ENCODE measurements around the gene PHF24. TPM values are rescaled to one million over a fixed set of nuclear protein-coding genes. Genes with fewer than 3 reads are reported as not detected.

Gene PHF24
- total and polyA plus RNA-seq, 9 donors = 0.06 to 0.54 (median 0.12) TPM

DNA sequence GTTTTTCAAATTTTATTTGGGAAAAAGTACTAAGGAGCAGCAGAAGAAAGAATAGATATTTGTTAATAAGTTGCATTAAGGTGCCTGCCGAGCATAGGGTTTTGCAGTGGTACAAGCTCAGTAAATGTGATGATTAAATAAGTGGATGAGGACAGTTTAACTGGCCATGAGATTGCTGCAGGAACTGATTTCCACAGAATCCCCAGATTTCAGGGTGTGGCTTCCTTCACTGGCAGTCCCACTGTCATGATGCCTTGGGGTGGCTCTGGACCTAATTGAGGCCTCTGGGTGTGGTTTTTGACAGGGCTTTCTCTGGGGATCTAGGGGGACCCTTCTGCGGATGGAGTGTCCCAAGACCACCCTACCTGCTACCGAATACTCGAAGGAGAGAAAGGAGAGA lies 1.4 kb downstream of the PHF24 start:
- no peaks in the 10 kb centered on the region for H3K9me3 ChIP-seq (replicated peaks; ENCODE audit: control insufficient read depth, low read depth, low read length)
- DNase-seq = no peak
- no peak overlapping the region for H3K4me3 ChIP-seq (ENCODE audit: low read length)
- no peaks in the 10 kb centered on the region for H3K36me3 ChIP-seq (ENCODE audit: control insufficient read depth, insufficient read depth, low read length)
- H3K27ac ChIP-seq (ENCODE audit: low read length) = no peak overlapping the region
- 87% methylated on average over 4 of the region's 4 CpGs for WGBS (ENCODE audit: insufficient coverage)
- H3K4me1 ChIP-seq (ENCODE audit: control insufficient read depth, insufficient read depth, low read length) = peaks cover 4% of the 10 kb centered on the region
- H3K27me3 ChIP-seq (ENCODE audit: control insufficient read depth, insufficient read depth, low read length) = peaks cover 57% of the 10 kb centered on the region

DNA sequence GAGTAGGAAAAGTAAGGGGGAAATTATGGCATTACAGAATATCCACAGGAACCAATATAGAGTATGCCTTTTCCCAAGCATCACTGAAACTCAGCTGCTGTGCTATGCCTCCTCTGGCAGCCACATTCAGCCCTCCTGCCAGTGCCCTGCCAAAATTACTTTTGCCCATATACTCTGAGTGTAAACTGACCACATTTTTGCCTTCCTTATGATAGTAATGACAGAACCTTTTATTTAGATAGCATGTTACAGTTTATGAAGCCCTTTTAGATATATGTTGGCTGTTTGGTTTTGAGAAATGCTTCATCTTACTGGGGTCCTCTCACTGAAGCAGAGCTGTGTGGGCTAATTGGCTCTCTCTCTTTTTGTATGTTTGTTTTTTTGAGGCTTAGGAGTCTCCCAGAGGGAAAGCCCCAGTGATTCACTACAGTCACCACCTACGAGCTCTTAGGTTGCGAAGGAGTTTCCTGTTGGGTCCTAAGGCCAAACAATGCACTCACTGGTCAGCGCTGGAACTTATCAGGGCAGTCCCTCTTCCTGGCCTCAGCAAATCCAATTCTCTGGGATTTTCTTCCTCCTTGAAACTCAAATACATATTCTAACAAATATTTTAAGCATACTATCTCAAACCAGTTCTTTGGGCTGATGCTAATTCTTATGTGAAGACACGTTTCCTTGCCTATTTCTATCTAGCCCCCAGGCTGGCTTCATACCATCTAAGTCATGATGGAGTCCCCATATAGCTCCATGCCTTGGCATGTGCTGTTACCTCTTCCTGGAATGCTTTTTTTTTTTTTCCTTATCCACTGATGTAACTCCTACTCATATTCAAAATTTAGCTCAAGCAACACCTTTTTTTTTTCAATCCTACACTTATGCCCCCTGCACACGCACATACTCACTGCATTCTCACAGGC lies 3.7 kb downstream of the PHF24 start:
- Histone ChIP-seq H3K27ac (ENCODE audit: low read length) (no peak overlapping the region), H3K4me3 (ENCODE audit: low read length) (no peak overlapping the region), H3K9me3 (replicated peaks; ENCODE audit: control insufficient read depth, low read depth, low read length) (no peaks in the 10 kb centered on the region), H3K27me3 (ENCODE audit: control insufficient read depth, insufficient read depth, low read length) (peaks cover 54% of the 10 kb centered on the region), H3K4me1 (ENCODE audit: control insufficient read depth, insufficient read depth, low read length) (peaks cover 4% of the 10 kb centered on the region), H3K36me3 (ENCODE audit: control insufficient read depth, insufficient read depth, low read length) (no peaks in the 10 kb centered on the region)
- no peak for DNase-seq
- 44% methylated on average over 5 of the region's 5 CpGs for WGBS (ENCODE audit: insufficient coverage)

DNA sequence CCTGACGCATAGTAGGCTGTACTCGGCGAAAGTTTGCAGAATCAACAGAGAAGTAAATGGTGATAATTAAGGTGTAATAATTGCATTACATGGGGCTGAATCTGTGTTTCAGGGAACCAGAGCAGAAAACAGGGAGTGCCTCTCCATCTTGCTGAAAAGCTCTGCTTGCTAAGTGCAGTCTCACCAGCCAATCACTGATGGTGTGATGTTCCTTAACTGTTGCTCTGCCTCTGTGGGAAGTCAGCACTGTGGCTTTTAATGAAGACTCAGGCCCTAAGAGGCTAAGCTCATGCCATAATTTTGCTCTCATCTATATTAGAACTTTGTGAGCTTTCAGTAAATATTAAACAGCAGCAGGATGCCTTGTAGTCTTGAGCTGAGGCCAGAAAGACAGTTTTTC lies 4.5 kb downstream of the PHF24 start:
- no peak overlapping the region for H3K4me3 ChIP-seq (ENCODE audit: low read length)
- WGBS (ENCODE audit: insufficient coverage) = no CpG with 5 or more reads among the region's 3 CpGs
- no peaks in the 10 kb centered on the region for H3K9me3 ChIP-seq (replicated peaks; ENCODE audit: control insufficient read depth, low read depth, low read length)
- peaks cover 4% of the 10 kb centered on the region for H3K4me1 ChIP-seq (ENCODE audit: control insufficient read depth, insufficient read depth, low read length)
- no peak overlapping the region for H3K27ac ChIP-seq (ENCODE audit: low read length)
- no peaks in the 10 kb centered on the region for H3K36me3 ChIP-seq (ENCODE audit: control insufficient read depth, insufficient read depth, low read length)
- H3K27me3 ChIP-seq (ENCODE audit: control insufficient read depth, insufficient read depth, low read length) = peaks cover 52% of the 10 kb centered on the region
- DNase-seq = no peak

DNA sequence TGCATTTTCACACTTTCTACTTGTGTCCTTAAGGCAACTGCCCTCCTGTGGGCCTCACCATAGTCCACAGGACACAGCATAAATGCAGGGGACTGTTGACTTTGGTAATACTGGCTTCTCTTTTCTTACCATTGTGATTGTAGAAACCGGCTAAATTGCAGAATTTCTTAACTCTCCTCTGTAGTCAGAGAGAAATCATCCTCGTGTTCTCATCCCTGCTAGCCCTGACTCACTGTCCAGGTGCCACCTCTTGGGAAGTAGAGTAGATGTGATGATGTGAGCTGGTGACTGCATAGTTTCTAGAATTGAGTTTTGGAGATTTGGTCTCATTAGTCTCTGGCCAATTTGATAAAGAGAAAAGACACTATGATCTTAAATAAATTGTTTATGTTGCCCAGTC lies 5.5 kb downstream of the PHF24 start:
- Histone ChIP-seq H3K9me3 (replicated peaks; ENCODE audit: control insufficient read depth, low read depth, low read length) (no peaks in the 10 kb centered on the region), H3K4me3 (ENCODE audit: low read length) (no peak overlapping the region), H3K4me1 (ENCODE audit: control insufficient read depth, insufficient read depth, low read length) (peaks cover under 1% of the 10 kb centered on the region), H3K27me3 (ENCODE audit: control insufficient read depth, insufficient read depth, low read length) (peaks cover 46% of the 10 kb centered on the region), H3K27ac (ENCODE audit: low read length) (no peak overlapping the region), H3K36me3 (ENCODE audit: control insufficient read depth, insufficient read depth, low read length) (no peaks in the 10 kb centered on the region)
- DNase-seq = no peak
- no CpG with 5 or more reads among the region's 2 CpGs for WGBS (ENCODE audit: insufficient coverage)

DNA sequence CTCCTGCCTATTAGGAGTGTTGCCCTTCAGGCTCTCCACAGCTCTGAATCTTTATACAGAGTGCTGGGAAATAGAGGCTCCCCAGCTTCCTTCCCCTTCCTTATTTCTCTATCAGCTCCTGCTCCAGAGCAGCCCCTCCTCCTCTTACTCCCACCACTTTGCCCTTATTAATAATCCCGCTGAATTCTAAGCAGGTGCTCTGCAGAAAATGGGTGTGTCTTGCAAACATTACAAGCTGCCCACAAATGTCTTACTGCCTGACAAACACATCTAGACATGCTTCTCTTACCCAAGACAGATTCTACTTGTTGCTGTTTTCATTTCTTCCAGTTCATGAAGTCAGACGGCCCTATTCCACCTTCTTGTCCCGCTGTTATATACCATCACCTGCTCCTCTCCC lies 6.4 kb downstream of the PHF24 start:
- no peaks in the 10 kb centered on the region for H3K9me3 ChIP-seq (replicated peaks; ENCODE audit: control insufficient read depth, low read depth, low read length)
- no peak overlapping the region for H3K27ac ChIP-seq (ENCODE audit: low read length)
- no peaks in the 10 kb centered on the region for H3K4me1 ChIP-seq (ENCODE audit: control insufficient read depth, insufficient read depth, low read length)
- no peak overlapping the region for H3K4me3 ChIP-seq (ENCODE audit: low read length)
- DNase-seq = no peak
- H3K36me3 ChIP-seq (ENCODE audit: control insufficient read depth, insufficient read depth, low read length) = no peaks in the 10 kb centered on the region
- 76% methylated on average over 3 of the region's 3 CpGs for WGBS (ENCODE audit: insufficient coverage)
- H3K27me3 ChIP-seq (ENCODE audit: control insufficient read depth, insufficient read depth, low read length) = peaks cover 40% of the 10 kb centered on the region

DNA sequence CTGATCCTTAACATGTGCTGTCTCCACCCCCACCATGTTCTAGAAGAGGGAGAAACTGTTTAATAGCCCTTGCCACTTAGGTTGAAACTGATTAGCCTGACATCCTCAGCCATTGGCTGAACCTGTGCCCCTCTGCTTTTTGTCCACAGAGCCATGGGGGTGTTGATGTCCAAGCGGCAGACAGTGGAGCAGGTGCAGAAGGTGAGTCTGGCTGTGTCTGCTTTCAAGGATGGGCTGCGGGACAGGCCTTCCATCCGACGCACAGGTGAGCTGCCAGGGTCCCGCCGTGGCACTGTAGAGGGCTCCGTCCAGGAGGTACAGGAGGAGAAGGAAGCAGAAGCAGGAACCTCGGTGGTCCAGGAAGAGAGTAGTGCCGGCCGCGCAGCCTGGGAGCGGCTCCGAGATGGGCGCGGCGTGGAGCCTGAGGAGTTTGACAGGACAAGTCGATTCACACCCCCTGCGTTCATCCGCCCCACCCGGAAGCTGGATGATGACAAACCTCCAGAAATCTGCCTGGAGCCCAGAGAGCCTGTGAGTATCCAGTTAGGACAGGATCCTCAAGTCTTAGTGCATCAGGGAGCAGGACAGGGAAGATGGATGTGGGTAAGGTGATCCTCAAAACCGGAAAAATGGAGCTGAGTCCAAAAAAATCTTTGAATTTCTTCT lies 13.2 kb downstream of the PHF24 start:
- Histone ChIP-seq H3K4me1 (ENCODE audit: control insufficient read depth, insufficient read depth, low read length) (no peaks in the 10 kb centered on the region), H3K27me3 (ENCODE audit: control insufficient read depth, insufficient read depth, low read length) (peaks cover 8% of the 10 kb centered on the region), H3K9me3 (replicated peaks; ENCODE audit: control insufficient read depth, low read depth, low read length) (no peaks in the 10 kb centered on the region), H3K27ac (ENCODE audit: low read length) (no peak overlapping the region), H3K4me3 (ENCODE audit: low read length) (no peak overlapping the region), H3K36me3 (ENCODE audit: control insufficient read depth, insufficient read depth, low read length) (no peaks in the 10 kb centered on the region)
- no peak for DNase-seq
- 94% methylated on average over 21 of the region's 21 CpGs for WGBS (ENCODE audit: insufficient coverage)

DNA sequence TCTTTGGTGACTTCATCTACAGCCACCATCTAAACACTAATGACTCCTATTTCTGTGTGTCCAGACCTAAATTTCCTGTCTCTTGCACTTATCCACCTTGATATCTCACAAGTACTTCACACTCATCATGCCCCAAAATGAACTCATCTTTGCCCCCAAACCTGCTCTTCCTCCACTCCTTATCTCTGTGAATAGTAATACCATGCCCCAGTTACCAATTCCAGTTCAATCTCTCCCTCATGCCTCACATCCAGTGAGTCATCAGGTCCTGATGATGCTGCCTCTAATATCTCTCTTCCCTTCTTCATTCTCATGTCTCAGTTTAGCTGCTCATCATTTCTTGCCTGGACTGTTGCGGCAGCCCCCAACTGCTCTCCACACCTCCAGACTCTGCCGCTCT lies 16.6 kb downstream of the PHF24 start:
- H3K27me3 ChIP-seq (ENCODE audit: control insufficient read depth, insufficient read depth, low read length) = peaks cover 15% of the 10 kb centered on the region
- no peak for DNase-seq
- WGBS (ENCODE audit: insufficient coverage) = 100% methylated on average over 2 of the region's 2 CpGs

DNA sequence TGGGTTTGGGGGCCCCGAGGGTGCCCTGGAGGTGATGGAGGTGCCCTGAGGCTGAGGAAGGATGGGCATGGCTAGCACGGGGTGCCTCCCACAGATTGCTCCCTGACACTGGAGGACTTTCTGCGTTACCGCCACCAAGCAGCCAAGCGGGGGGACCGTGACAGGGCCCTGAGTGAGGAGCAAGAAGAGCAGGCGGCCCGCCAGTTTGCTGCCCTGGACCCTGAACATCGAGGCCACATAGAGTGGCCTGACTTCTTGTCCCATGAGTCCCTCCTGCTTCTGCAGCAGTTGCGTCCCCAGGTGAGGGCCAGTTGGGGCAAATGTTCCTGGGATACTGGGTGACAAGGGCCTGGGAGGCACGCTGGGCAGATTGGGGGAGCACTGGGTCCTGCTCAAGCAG lies 18.4 kb downstream of the PHF24 start:
- no peaks in the 10 kb centered on the region for H3K36me3 ChIP-seq (ENCODE audit: control insufficient read depth, insufficient read depth, low read length)
- DNase-seq = no peak
- no peaks in the 10 kb centered on the region for H3K4me1 ChIP-seq (ENCODE audit: control insufficient read depth, insufficient read depth, low read length)
- H3K4me3 ChIP-seq (ENCODE audit: low read length) = no peak overlapping the region
- WGBS (ENCODE audit: insufficient coverage) = 82% methylated on average over 11 of the region's 11 CpGs
- H3K9me3 ChIP-seq (replicated peaks; ENCODE audit: control insufficient read depth, low read depth, low read length) = no peaks in the 10 kb centered on the region
- H3K27ac ChIP-seq (ENCODE audit: low read length) = no peak overlapping the region
- peaks cover 15% of the 10 kb centered on the region for H3K27me3 ChIP-seq (ENCODE audit: control insufficient read depth, insufficient read depth, low read length)

More for the DNA sequence above, 16.6 kb downstream of the PHF24 start:
- H3K9me3 ChIP-seq (replicated peaks; ENCODE audit: control insufficient read depth, low read depth, low read length) = no peaks in the 10 kb centered on the region
- H3K4me3 ChIP-seq (ENCODE audit: low read length) = no peak overlapping the region
- no peaks in the 10 kb centered on the region for H3K36me3 ChIP-seq (ENCODE audit: control insufficient read depth, insufficient read depth, low read length)
- H3K27ac ChIP-seq (ENCODE audit: low read length) = no peak overlapping the region
- no peaks in the 10 kb centered on the region for H3K4me1 ChIP-seq (ENCODE audit: control insufficient read depth, insufficient read depth, low read length)

DNA sequence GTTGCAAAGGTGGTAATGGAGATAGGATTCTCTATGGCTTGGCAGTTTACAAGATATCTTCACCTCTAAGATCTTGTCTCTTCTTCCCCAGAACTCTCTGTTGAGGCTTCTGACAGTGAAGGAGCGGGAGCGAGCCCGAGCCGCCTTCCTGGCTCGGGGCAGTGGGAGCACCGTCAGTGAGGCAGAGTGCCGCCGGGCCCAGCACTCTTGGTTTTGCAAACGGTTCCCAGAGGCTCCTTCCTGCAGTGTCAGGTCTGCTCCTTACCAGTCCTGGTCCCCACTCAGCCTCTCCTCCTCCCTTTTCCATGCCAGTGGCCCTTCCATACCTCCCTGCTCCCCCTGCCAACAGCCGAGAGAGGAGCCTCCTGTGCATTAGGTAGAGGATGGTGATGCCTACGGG lies 18.9 kb downstream of the PHF24 start:
- WGBS (ENCODE audit: insufficient coverage) = 90% methylated on average over 6 of the region's 11 CpGs

DNA sequence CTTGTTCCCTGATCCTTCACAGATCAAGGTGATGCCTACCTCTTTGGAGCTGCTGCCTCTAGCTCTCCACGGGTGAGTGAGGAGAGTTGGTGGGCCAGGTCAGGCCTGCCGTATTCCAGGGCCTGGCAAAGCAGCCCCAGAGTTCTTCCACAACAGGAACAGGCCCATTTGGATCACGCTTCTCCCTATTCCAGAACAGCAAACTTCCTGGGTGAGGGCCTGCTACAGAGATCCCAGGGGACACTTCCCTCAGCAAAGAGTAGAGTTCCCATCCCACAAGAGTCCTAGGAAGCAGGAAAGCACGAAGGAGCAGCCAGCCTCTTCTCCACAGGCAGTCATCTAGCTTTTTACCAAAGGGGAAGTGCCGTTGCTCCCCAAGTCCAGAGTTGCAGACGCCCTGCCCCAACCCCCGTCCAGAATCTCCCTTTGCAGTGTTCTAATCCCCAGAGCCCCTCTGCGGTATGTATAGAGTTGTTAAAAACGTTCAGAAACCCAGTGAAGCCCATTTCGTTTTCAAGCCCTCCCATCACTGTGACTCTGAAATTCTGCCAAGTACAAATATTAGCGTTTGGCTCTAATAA lies 22.2 kb downstream of the PHF24 start:
- H3K27ac ChIP-seq (ENCODE audit: low read length) = no peak overlapping the region
- H3K9me3 ChIP-seq (replicated peaks; ENCODE audit: control insufficient read depth, low read depth, low read length) = no peaks in the 10 kb centered on the region
- no peak overlapping the region for H3K4me3 ChIP-seq (ENCODE audit: low read length)
- H3K36me3 ChIP-seq (ENCODE audit: control insufficient read depth, insufficient read depth, low read length) = no peaks in the 10 kb centered on the region
- WGBS (ENCODE audit: insufficient coverage) = 67% methylated on average over 4 of the region's 11 CpGs
- no peaks in the 10 kb centered on the region for H3K4me1 ChIP-seq (ENCODE audit: control insufficient read depth, insufficient read depth, low read length)
- H3K27me3 ChIP-seq (ENCODE audit: control insufficient read depth, insufficient read depth, low read length) = peaks cover 14% of the 10 kb centered on the region
- DNase-seq = no peak

More for the DNA sequence above, 18.9 kb downstream of the PHF24 start:
- H3K9me3 ChIP-seq (replicated peaks; ENCODE audit: control insufficient read depth, low read depth, low read length) = no peaks in the 10 kb centered on the region
- DNase-seq = no peak
- no peak overlapping the region for H3K27ac ChIP-seq (ENCODE audit: low read length)
- no peaks in the 10 kb centered on the region for H3K4me1 ChIP-seq (ENCODE audit: control insufficient read depth, insufficient read depth, low read length)
- no peaks in the 10 kb centered on the region for H3K36me3 ChIP-seq (ENCODE audit: control insufficient read depth, insufficient read depth, low read length)
- H3K4me3 ChIP-seq (ENCODE audit: low read length) = no peak overlapping the region
- H3K27me3 ChIP-seq (ENCODE audit: control insufficient read depth, insufficient read depth, low read length) = peaks cover 14% of the 10 kb centered on the region
